ENCODE results near the gene COTL1.
"Not testable (repeated sequence)": the region's sequence is repeated elsewhere in the genome, so short reads cannot be mapped to it uniquely, and the experiment has no call there.

Gene COTL1

DNA sequence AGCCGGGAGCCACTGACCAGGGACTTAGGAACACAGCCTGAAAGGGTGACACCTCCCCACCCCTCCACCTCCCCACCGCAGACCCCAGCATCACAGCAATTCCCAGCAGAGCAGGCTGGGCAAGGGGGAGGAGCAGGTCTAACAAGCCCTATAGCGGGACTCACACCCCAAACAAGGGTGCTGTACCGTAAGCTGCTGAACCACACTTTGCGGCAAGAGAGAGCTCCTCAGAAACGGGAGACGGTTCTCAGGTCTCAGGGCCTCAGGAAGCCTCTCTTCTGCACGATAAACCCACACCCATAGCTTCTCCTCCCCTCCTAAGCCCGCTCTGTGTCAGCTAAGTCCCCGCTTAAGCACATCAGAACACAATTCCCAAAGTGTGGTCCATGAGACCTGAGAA is 11.7 kb upstream of the COTL1 start:
- no peak overlapping the region for H2BK12ac ChIP-seq (ENCODE audit: low read length in 2 of 2)
- H2BK5ac ChIP-seq (ENCODE audit: low read depth, low read length, poor library complexity, severe bottlenecking), result no peak overlapping the region
- no peak overlapping the region for H3K27ac ChIP-seq (ENCODE audit: low read length, poor library complexity, severe bottlenecking)
- H3K4ac ChIP-seq (ENCODE audit: low read depth in 1 of 2, low read length in 2 of 2), result peak overlapping the region in 1 of 2 experiments; percentile 51
- H2AFZ ChIP-seq (ENCODE audit: low read depth, low read length), result no peak overlapping the region
- no peaks in the 10 kb centered on the region for H3K36me3 ChIP-seq (ENCODE audit: control insufficient read depth in 1 of 2, insufficient read depth in 2 of 2, low read depth in 1 of 2, low read length in 2 of 2)
- H3K18ac ChIP-seq (ENCODE audit: low read depth in 1 of 2, low read length in 2 of 2), result peak overlapping the region in 1 of 2 experiments; percentile 11
- peaks cover 7% of the 10 kb centered on the region for H3K4me1 ChIP-seq (ENCODE audit: control insufficient read depth, insufficient read depth, low read depth, low read length)
- no peak overlapping the region for H3K4me2 ChIP-seq (ENCODE audit: low read length, poor library complexity, severe bottlenecking)
- no peak overlapping the region for H2AK5ac ChIP-seq (ENCODE audit: low read length, severe bottlenecking)
- H3K9me3 ChIP-seq (ENCODE audit: control insufficient read depth, low read length), result no peaks in the 10 kb centered on the region
- no peak overlapping the region for H3K4me3 ChIP-seq (ENCODE audit: insufficient read depth in 1 of 2, low read depth in 1 of 2, low read length in 2 of 2)
- H2BK15ac ChIP-seq (ENCODE audit: low read depth, poor library complexity, severe bottlenecking), result no peak overlapping the region
- no peak overlapping the region for H2BK120ac ChIP-seq (ENCODE audit: low read depth, low read length)
- no peak overlapping the region for H3K23ac ChIP-seq (ENCODE audit: low read length in 2 of 2)
- H3K79me1 ChIP-seq (replicated peaks; ENCODE audit: low read length, poor library complexity, severe bottlenecking), result no peaks in the 10 kb centered on the region
- H3K27me3 ChIP-seq (ENCODE audit: control insufficient read depth in 1 of 2, insufficient read depth in 1 of 2, low read length in 2 of 2), result no peaks in the 10 kb centered on the region
- no peak overlapping the region for H3K14ac ChIP-seq (ENCODE audit: low read length in 2 of 2)
- 70% methylated on average over 10 of the region's 10 CpGs for WGBS
- peak overlapping the region; percentile 39 for H4K8ac ChIP-seq (ENCODE audit: low read length)
- H3K9ac ChIP-seq (ENCODE audit: low read length), result no peak overlapping the region
- H4K91ac ChIP-seq (ENCODE audit: low read length), result no peak overlapping the region
- no peak for DNase-seq

- Histone ChIP-seq H3K27me3 (ENCODE audit: control insufficient read depth in 1 of 2, insufficient read depth in 1 of 2, low read length in 2 of 2) (no peaks in the 10 kb centered on the region), H3K18ac (ENCODE audit: low read depth in 1 of 2, low read length in 2 of 2) (no peak overlapping the region), H2BK15ac (ENCODE audit: low read depth, poor library complexity, severe bottlenecking) (no peak overlapping the region), H3K4me2 (ENCODE audit: low read length, poor library complexity, severe bottlenecking) (no peak overlapping the region), H2BK120ac (ENCODE audit: low read depth, low read length) (no peak overlapping the region), H3K27ac (ENCODE audit: low read length, poor library complexity, severe bottlenecking) (no peak overlapping the region), H4K8ac (ENCODE audit: low read length) (no peak overlapping the region), H3K4me1 (ENCODE audit: control insufficient read depth, insufficient read depth, low read depth, low read length) (peaks cover 5% of the 10 kb centered on the region), H2BK12ac (ENCODE audit: low read length in 2 of 2) (no peak overlapping the region), H3K23ac (ENCODE audit: low read length in 2 of 2) (no peak overlapping the region), H3K9me3 (ENCODE audit: control insufficient read depth, low read length) (no peaks in the 10 kb centered on the region), H3K9ac (ENCODE audit: low read length) (no peak overlapping the region), H3K36me3 (ENCODE audit: control insufficient read depth in 1 of 2, insufficient read depth in 2 of 2, low read depth in 1 of 2, low read length in 2 of 2) (no peaks in the 10 kb centered on the region), H2BK5ac (ENCODE audit: low read depth, low read length, poor library complexity, severe bottlenecking) (no peak overlapping the region), H3K79me1 (replicated peaks; ENCODE audit: low read length, poor library complexity, severe bottlenecking) (no peaks in the 10 kb centered on the region), H4K91ac (ENCODE audit: low read length) (no peak overlapping the region), H2AK5ac (ENCODE audit: low read length, severe bottlenecking) (no peak overlapping the region), H3K14ac (ENCODE audit: low read length in 2 of 2) (no peak overlapping the region), H3K4me3 (ENCODE audit: insufficient read depth in 1 of 2, low read depth in 1 of 2, low read length in 2 of 2) (no peak overlapping the region), H2AFZ (ENCODE audit: low read depth, low read length) (no peak overlapping the region), H3K4ac (ENCODE audit: low read depth in 1 of 2, low read length in 2 of 2) (no peak overlapping the region)
- 79% methylated on average over 6 of the region's 7 CpGs for WGBS
- no peak for DNase-seq
Observed at GRCh38 chr16:84628226-84628731, 10.4 kb upstream of the COTL1 start.

GRCh38 chr16:84625556-84625955 is 7.7 kb upstream of the COTL1 start:
- no peak overlapping the region for H2BK5ac ChIP-seq (ENCODE audit: low read depth, low read length, poor library complexity, severe bottlenecking)
- WGBS, result 96% methylated on average over 6 of the region's 6 CpGs

GRCh38 chr16:84620913-84621312 is 3.0 kb upstream of the COTL1 start:
- not testable (repeated sequence) for H3K4ac ChIP-seq (ENCODE audit: low read depth in 1 of 2, low read length in 2 of 2); H4K91ac ChIP-seq (ENCODE audit: low read length); H3K4me2 ChIP-seq (ENCODE audit: low read length, poor library complexity, severe bottlenecking); H3K27me3 ChIP-seq (ENCODE audit: control insufficient read depth in 1 of 2, insufficient read depth in 1 of 2, low read length in 2 of 2); H3K36me3 ChIP-seq (ENCODE audit: control insufficient read depth in 1 of 2, insufficient read depth in 2 of 2, low read depth in 1 of 2, low read length in 2 of 2); H2AK5ac ChIP-seq (ENCODE audit: low read length, severe bottlenecking); H2BK5ac ChIP-seq (ENCODE audit: low read depth, low read length, poor library complexity, severe bottlenecking); H2BK120ac ChIP-seq (ENCODE audit: low read depth, low read length); H2BK15ac ChIP-seq (ENCODE audit: low read depth, poor library complexity, severe bottlenecking); H3K79me1 ChIP-seq (replicated peaks; ENCODE audit: low read length, poor library complexity, severe bottlenecking); DNase-seq; H3K4me3 ChIP-seq (ENCODE audit: insufficient read depth in 1 of 2, low read depth in 1 of 2, low read length in 2 of 2); H3K18ac ChIP-seq (ENCODE audit: low read depth in 1 of 2, low read length in 2 of 2); H3K23ac ChIP-seq (ENCODE audit: low read length in 2 of 2); H3K9me3 ChIP-seq (ENCODE audit: control insufficient read depth, low read length); H4K8ac ChIP-seq (ENCODE audit: low read length); H3K27ac ChIP-seq (ENCODE audit: low read length, poor library complexity, severe bottlenecking); H2AFZ ChIP-seq (ENCODE audit: low read depth, low read length); H3K9ac ChIP-seq (ENCODE audit: low read length); H3K14ac ChIP-seq (ENCODE audit: low read length in 2 of 2)
- peaks cover 11% of the 10 kb centered on the region for H3K4me1 ChIP-seq (ENCODE audit: control insufficient read depth, insufficient read depth, low read depth, low read length)
- peak overlapping the region in 1 of 2 experiments; percentile 25 for H2BK12ac ChIP-seq (ENCODE audit: low read length in 2 of 2)
- 92% methylated on average over 9 of the region's 10 CpGs for WGBS

More at GRCh38 chr16:84625556-84625955, 7.7 kb upstream of the COTL1 start:
- Histone ChIP-seq H4K91ac (ENCODE audit: low read length) (no peak overlapping the region), H2BK120ac (ENCODE audit: low read depth, low read length) (no peak overlapping the region), H3K18ac (ENCODE audit: low read depth in 1 of 2, low read length in 2 of 2) (no peak overlapping the region), H3K27me3 (ENCODE audit: control insufficient read depth in 1 of 2, insufficient read depth in 1 of 2, low read length in 2 of 2) (no peaks in the 10 kb centered on the region), H3K14ac (ENCODE audit: low read length in 2 of 2) (no peak overlapping the region), H3K79me1 (replicated peaks; ENCODE audit: low read length, poor library complexity, severe bottlenecking) (no peaks in the 10 kb centered on the region), H3K4ac (ENCODE audit: low read depth in 1 of 2, low read length in 2 of 2) (no peak overlapping the region), H3K27ac (ENCODE audit: low read length, poor library complexity, severe bottlenecking) (no peak overlapping the region), H3K36me3 (ENCODE audit: control insufficient read depth in 1 of 2, insufficient read depth in 2 of 2, low read depth in 1 of 2, low read length in 2 of 2) (no peaks in the 10 kb centered on the region), H2BK12ac (ENCODE audit: low read length in 2 of 2) (no peak overlapping the region), H2AK5ac (ENCODE audit: low read length, severe bottlenecking) (no peak overlapping the region), H3K4me2 (ENCODE audit: low read length, poor library complexity, severe bottlenecking) (no peak overlapping the region), H4K8ac (ENCODE audit: low read length) (no peak overlapping the region), H3K9me3 (ENCODE audit: control insufficient read depth, low read length) (no peaks in the 10 kb centered on the region), H2AFZ (ENCODE audit: low read depth, low read length) (no peak overlapping the region), H3K9ac (ENCODE audit: low read length) (no peak overlapping the region), H3K23ac (ENCODE audit: low read length in 2 of 2) (no peak overlapping the region), H3K4me3 (ENCODE audit: insufficient read depth in 1 of 2, low read depth in 1 of 2, low read length in 2 of 2) (no peak overlapping the region), H3K4me1 (ENCODE audit: control insufficient read depth, insufficient read depth, low read depth, low read length) (peaks cover 5% of the 10 kb centered on the region), H2BK15ac (ENCODE audit: low read depth, poor library complexity, severe bottlenecking) (no peak overlapping the region)
- no peak for DNase-seq

Measured in mesenchymal stem cell (in vitro differentiated cells and primary cell).